Renal cortical epithelial cell (primary cell): ENCODE measurements around the gene INSRR. TPM values are rescaled to one million over a fixed set of nuclear protein-coding genes. Genes with fewer than 3 reads are reported as not detected.

ENCODE experiments used
- DNase-seq: peaks from one replicate; pipeline ENCODE4 v3.0.0-alpha.2; 2011; ENCODE audit warnings: low read depth
- total RNA-seq: library from RNA; depleted of rRNA; stranded (reverse); fragments of >200 nt; gene quantifications from 2 replicates; pipeline ENCODE4 v1.2.3, GENCODE V29; 2014

Gene INSRR
- total RNA-seq, 1 donor from 2014 or later, result not detected

DNA sequence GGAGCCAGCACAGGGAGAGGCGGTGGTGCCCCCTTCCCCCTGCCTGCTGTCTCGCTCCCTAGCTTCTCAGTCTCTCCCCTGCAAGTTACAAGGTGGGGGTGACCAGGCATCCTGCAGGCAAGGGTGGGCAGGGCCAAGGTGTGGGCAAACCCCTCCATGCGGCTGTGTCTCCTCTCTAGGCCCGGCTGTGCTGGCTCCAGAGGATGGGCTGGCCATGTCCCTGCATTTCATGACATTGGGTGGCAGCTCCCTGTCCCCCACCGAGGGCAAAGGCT, 16.4 kb upstream of the INSRR start:
- no peak for DNase-seq

GRCh38 chr1:156874572-156875340, 15.8 kb upstream of the INSRR start:
- DNase-seq, result no peak

DNA sequence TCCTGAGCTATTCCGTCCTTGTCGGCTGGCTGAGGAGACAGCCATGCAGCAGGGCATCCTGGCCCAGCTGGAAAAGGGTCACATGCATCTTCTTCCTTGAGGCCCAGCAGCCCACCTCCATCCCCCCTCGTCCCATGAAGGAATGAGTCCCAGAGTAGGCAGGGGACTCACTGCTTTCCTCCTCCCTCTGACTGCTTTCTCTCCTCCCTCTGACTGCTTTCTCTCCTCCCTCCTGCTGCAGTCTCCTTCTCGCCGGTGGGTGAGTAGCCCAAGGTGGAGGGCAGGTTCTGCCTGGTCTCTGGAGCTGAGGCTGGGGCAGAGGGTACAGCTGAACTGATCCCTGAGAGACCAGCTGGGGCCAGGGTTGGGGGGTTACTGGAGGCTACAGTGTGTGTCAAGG, 15.2 kb upstream of the INSRR start:
- no peak for DNase-seq

GRCh38 chr1:156873659-156874058, 14.7 kb upstream of the INSRR start:
- no peak for DNase-seq

DNA sequence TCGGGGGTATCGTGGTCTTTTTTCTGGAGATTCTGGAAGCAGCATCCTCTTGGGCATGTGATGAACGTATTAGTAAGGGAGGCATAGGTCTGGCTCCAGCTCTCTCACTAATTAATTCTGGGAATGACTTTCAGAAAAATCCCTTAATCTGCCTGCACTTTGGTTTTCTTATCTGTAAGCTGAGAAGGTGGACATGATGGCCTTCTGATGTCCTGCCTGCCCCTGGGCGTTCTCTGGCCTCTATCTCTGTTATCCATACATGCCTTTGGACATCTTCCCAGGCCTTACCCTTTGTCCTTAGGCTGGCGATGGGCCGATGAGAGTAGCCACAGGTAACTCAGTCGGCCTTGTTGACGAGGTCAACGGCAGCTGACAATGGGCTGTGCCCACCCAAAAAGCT, 10.5 kb upstream of the INSRR start:
- no peak for DNase-seq

DNA sequence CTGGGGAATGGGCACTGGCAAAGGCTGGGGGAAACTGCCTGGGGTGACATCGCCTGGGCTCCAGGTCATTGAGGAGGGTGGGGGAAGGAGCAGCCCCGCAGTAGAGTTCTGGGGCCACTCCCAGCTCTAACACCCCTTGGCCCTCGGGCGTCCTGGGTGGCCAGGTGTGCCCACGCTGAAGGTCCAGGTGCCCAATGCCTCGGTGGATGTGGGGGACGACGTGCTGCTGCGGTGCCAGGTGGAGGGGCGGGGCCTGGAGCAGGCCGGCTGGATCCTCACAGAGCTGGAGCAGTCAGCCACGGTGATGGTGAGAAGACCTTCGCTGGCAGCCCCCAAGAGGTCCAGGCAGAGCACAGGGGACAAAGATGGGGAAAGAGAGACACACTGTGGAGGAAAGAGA, 9.4 kb upstream of the INSRR start:
- no peak for DNase-seq

GRCh38 chr1:156866249-156866909, 7.5 kb upstream of the INSRR start:
- no peak for DNase-seq

GRCh38 chr1:156865865-156866248, 6.9 kb upstream of the INSRR start:
- no peak for DNase-seq

- DNase-seq, result no peak
Measured at GRCh38 chr1:156865258-156865657, 6.3 kb upstream of the INSRR start.

GRCh38 chr1:156864796-156865195, 5.9 kb upstream of the INSRR start:
- DNase-seq, result no peak

DNA sequence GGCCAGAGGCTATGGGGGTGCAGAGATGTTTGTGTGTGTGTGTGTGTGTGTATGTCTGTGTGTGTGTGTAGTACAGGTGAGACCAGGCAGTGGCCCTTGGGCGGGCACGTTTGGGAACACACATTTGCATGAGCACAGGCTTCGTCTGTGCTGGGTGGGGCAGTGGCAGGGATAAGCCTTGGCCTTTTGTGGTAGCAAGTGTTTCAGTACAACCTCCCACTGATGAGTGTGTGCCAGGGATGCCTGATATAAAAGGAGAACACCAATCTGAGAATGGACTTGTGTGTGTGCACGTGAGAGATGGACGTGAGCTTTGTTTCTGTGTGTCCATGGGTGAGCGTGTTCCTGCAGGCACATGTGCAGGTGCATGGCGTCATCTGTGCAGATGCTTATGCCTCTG, 4.7 kb upstream of the INSRR start:
- no peak for DNase-seq

GRCh38 chr1:156862997-156863599, 4.2 kb upstream of the INSRR start:
- DNase-seq, result no peak

DNA sequence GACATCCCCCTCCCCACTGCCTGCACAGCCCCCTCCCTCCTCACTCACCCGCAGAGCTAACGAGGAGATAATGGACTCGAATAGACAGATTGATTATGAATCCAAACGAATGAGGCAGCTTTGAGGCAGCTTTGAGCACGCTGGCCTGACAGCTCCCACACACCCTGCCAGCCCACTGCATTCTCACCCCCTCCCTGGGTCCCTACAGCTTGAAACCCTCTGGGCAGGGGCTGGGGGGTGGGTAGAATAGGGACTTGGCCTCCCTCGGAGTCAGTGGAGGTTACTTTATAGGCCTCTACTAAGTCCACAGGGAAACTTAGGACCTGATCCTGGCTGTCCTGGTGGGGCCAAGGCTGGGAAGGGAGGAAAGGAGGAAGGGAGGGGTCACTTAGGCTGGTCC, 3.7 kb upstream of the INSRR start:
- DNase-seq, result no peak

GRCh38 chr1:156860628-156861423, 1.9 kb upstream of the INSRR start, which contains the start of gene NTRK1:
TSS of gene NTRK1 (plus strand) at chr1:156860865. CDS start at chr1:156860935, 70 bp downstream.
- DNase-seq, result no peak

DNA sequence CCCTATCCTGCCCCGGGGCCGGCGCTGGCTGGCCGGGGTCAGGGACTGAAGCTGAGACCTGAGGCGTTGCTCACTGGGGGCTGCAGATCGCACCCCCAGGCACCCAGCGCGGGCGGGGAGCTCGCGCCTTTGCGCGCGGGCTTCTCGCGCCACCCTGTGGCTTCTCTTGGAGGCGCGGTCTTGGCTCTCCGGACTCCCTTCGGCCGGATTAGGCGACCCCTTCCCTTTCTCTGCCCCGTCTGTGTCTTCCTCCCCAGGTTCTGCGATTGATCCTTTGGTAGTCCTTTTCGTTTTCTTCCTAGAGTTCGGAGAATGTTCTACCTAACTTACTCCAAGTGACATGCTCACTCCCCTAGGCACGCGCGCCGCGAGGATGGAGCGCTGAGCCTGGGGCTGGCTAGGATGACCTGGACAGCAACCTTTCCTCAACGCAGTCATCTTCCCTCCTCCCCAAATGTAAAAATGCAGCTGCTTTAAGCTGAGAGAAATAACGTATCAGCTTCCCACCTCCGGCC, 1.3 kb upstream of the INSRR start:
- DNase-seq, result no peak

- DNase-seq, result no peak
Measured at GRCh38 chr1:156859523-156860112, 701 bp upstream of the INSRR start.

DNA sequence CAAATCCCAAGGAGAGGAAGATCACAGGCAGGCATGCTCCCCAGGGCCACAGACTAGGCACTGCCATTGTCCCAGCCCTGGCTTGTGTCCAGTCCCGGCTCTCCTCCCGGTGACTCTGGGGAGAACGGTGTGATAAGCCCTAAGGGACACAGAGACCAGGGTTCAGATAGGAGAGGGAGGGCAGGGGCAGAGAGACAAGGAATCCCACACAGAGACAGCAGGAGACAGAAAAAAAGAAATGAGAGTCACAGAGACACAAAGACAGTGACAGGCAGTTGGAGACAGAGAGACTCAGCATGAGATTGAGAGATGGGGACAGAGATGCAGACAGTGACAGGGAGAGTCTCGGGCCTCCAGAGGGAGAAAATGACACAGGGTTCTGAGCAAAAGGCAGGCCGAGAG, 361 bp downstream of the INSRR start:
- DNase-seq, result no peak

DNA sequence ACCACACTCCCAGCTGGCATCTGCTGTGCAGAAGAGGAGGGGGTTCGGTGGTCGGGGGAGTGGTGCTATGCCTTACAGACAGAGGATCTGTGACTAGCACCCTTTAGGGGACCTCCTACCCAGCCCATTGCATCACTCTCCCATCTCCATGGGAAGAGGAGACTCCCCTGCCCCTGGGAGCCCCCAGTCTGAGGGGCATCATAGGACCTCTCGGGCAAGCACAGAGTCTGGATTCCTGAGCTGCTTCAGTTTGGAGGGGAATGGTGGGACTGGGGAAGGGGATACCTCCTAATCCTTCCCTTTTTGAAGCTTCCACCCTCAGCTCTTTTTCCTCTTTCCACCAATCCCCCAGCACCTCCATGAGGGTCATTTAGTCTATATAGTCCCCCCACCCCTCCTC, 1.4 kb downstream of the INSRR start:
- no peak for DNase-seq

DNA sequence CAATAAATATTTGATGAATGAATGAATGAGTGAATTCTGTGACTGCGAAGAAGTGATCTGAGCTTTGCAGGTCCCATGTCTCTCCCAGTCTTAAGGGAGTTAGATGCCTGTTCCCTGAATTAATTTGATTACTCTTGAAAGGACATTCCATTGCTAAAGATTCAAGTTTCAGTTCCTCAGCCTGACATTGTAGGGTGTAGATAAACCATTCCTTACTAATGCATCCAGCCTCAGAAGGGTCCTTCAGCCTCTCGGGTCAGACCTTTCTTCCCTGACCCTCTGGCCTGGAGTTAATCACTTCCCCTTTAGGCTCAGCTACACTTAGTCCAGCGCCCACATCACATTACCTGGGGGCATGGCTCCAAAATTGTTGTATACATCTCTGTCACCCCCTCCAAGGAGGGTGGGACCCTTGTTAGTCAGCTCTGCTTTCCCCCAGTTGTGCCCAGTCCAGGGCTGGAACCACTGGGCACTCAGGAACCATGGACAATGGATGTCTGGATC, 2.6 kb downstream of the INSRR start:
- no peak for DNase-seq

DNA sequence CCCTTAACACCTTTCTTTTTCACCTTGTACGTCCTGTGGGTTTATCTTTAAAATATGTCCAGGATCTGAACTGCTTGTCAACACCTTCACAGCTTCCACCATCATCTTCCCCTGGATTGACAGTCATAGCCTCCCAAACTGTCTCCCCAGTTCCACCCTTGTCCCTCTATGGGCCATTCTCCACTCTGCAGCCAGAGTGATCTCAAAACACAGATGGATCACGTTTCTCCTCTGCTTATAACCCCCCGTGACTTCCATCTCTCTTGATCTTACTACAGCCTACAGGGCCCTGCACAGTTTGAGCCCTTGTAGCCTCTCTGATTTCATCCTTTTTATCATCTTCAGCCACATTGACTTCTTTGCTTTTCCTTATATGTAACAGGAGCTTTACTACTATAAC, 4.3 kb downstream of the INSRR start:
- DNase-seq, result no peak

DNA sequence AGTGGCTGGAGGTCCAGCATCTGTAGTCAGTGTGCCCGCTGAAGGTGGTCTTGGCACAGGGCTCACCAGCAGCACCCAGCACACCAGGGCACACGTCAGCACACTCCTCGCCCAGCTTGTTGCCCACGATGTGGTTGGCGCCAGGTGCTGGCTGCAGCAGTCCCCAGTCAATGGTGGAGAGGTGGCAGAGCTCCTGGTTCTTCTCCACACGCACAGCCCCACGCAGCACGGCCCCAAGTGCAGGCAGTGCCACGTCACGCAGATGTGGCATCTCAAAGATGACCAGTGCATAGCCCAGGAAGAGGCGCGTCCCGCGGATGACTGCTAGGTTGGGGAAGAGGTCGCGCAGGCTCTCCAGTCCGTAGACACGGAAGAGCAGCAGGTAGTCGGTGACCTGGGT, 5.2 kb downstream of the INSRR start:
- DNase-seq, result no peak

- no peak for DNase-seq
Measured at GRCh38 chr1:156852418-156852874, 6.5 kb downstream of the INSRR start.
